Mucosa of descending colon (tissue), 3 donors: ENCODE results near the gene PRKAA2. TPM values are rescaled to one million over a fixed set of nuclear protein-coding genes. Genes with fewer than 3 reads are reported as not detected.

ENCODE experiments used
- ATAC-seq: fragments of 200-7000 bp; cut with Tn5 transposase; one replicate; pipeline ENCODE4 v1.9.1; 2020; ENCODE audit warnings: mild to moderate bottlenecking, moderate library complexity
- DNase-seq, 3 donors: peaks; one replicate each; pipeline ENCODE4 v3.0.0-alpha.2; 2020
- H3K36me3 ChIP-seq: fragments of 200-600 bp; one replicate; pipeline ENCODE4 v1.8.0; 2021; ENCODE audit warnings: low read depth, mild to moderate bottlenecking
- H3K4me1 ChIP-seq: fragments of 200-600 bp; one replicate; pipeline ENCODE4 v1.8.0; 2021; ENCODE audit warnings: low read depth, mild to moderate bottlenecking
- H3K4me3 ChIP-seq: fragments of 200-600 bp; one replicate; pipeline ENCODE4 v1.8.0; 2021; ENCODE audit warnings: mild to moderate bottlenecking
- H3K9me3 ChIP-seq: fragments of 200-600 bp; one replicate; pipeline ENCODE4 v1.8.0; 2021; ENCODE audit warnings: mild to moderate bottlenecking
- intact Hi-C, 2 donors: fragments of 100-400 bp; cut with DNase I in 1 of 2; cut with micrococcal nuclease in 1 of 2; formaldehyde crosslinking; loops; one replicate each; pipeline versions ENCODE4 v1.11.0 to v1.11.1; 2022; cut with DNase I, micrococcal nuclease
- total RNA-seq, 3 donors: library from RNA; stranded (reverse); fragmentation: NEBNext Ultra II Directional in 2 of 3; extraction: Animal tissue kit (Norgen Biotek cat#: 25700) in 2 of 3; gene quantifications; one replicate each; pipeline versions ENCODE4 v1.2.1 to v1.2.4, GENCODE V29; 2021 to 2023
- TF ChIP-seq, protein P1 (sequence below): fragments of 200-600 bp; IDR thresholded peaks from one replicate; pipeline ENCODE4 v1.8.0; 2022; ENCODE audit warnings: antibody characterized with exemption, mild to moderate bottlenecking
- donor health status: DM: no; HTN: no; CAD: no; lungs with moderate emphysema.
- donor health status: DM: no; HTN: no; CAD: no.
- donor health status: DM: no; HTN: yes; CAD: no.

Gene PRKAA2
- total RNA-seq, 3 donors from 2014 or later = 2.4 to 19.2 (median 3.1) TPM

DNA sequence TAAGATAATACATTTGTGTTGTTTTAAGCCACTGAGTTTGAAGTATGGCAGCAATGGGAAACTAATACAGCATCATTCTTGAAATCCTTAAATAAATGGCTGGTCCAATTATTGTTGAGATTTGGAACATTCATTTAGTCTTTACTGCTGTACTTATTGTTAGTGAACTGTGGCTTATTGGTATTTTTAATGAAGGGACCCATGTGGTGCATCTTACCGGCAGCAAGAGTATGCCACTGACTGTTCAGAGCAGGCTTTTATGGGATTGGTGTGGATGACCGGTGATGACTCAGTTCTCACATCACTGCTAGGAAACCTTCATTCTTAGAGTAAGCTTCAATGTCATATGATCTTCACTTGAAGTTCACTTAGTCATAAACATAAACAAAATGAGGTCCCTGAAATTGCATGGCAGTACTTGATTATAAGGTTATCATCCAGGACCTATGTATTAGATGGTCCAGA, 31.5 kb downstream of the PRKAA2 start:
- ATAC-seq (no peak), DNase-seq (no peak)
- TF ChIP-seq, protein P1, sequence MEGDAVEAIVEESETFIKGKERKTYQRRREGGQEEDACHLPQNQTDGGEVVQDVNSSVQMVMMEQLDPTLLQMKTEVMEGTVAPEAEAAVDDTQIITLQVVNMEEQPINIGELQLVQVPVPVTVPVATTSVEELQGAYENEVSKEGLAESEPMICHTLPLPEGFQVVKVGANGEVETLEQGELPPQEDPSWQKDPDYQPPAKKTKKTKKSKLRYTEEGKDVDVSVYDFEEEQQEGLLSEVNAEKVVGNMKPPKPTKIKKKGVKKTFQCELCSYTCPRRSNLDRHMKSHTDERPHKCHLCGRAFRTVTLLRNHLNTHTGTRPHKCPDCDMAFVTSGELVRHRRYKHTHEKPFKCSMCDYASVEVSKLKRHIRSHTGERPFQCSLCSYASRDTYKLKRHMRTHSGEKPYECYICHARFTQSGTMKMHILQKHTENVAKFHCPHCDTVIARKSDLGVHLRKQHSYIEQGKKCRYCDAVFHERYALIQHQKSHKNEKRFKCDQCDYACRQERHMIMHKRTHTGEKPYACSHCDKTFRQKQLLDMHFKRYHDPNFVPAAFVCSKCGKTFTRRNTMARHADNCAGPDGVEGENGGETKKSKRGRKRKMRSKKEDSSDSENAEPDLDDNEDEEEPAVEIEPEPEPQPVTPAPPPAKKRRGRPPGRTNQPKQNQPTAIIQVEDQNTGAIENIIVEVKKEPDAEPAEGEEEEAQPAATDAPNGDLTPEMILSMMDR = no peak
- no peaks in the 10 kb centered on the region for H3K36me3 ChIP-seq
- H3K4me1 ChIP-seq = no peaks in the 10 kb centered on the region
- H3K9me3 ChIP-seq = no peaks in the 10 kb centered on the region
- H3K4me3 ChIP-seq = no peak overlapping the region
- intact Hi-C loops = no loop called here

DNA sequence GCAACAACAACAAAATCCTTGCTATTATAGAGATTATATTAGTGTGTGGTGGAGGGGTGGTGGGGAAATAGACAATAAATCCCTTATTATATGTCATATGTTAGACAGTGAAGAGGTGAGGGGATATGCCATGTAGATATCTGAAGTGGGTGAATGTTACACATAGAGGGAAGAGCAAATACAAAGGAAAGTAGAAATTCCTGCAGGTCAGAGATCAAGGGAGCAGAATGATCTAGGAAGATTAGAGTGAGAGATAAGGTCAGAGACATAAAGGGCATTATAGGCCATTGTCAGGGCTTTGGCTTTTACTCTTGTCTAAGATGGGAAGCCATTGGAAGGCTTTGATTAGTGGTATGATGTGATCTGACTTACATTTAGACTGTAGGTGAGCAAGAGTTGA, 38.5 kb downstream of the PRKAA2 start:
- H3K4me3 ChIP-seq = no peak overlapping the region
- TF ChIP-seq, protein P1 = no peak
- intact Hi-C loops = no loop called here

DNA sequence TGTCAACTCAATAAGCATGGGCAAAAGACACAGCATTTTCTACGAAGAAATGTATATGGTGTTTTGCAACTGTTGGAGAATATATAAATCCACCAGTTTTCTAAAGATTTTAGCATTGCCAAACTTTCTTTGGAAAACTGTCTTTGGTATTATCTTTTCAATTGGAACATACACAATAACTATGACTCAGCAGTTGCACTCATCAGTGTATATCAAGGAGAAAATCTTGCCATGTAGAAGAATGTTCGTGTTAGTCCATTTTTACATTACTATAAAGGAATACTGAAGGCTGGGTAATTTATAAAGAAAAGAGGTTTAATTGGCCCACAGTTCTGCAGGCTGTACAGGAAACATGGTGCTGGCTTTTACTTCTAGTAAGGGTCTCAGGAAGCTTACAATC, 41.1 kb downstream of the PRKAA2 start:
- ATAC-seq (no peak), DNase-seq (no peak)
- H3K4me1 ChIP-seq = no peaks in the 10 kb centered on the region
- H3K4me3 ChIP-seq = no peak overlapping the region
- TF ChIP-seq, protein P1 = no peak
- no peaks in the 10 kb centered on the region for H3K9me3 ChIP-seq
- intact Hi-C loops = no loop called here
- H3K36me3 ChIP-seq = no peaks in the 10 kb centered on the region

More for the DNA sequence above, 38.5 kb downstream of the PRKAA2 start:
- DNase-seq (no peak), ATAC-seq (no peak)
- no peaks in the 10 kb centered on the region for H3K9me3 ChIP-seq
- H3K36me3 ChIP-seq = no peaks in the 10 kb centered on the region
- no peaks in the 10 kb centered on the region for H3K4me1 ChIP-seq

DNA sequence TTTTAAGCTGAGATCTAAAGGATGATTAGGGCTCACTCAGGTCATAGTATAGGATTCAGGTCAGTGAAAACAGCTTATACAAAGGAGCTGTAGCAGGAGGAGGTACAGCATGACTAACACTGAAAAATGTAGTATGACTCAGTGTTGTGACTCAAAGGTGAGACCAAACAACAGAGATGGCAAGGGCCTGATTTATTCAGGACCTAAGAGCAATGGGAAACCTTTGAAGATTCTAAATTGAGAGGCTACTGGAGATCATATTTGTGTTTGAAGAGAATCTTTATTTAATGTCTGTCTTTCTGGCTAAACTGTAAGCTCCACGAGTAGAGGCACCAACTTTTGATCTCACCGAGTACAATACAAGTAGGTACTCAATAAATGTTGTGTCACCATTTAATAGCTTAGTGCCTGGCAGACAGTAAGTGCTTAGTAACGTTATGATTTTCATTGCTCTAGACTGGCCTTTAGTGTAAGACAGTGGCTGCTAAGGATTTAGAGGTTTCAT, 43.5 kb downstream of the PRKAA2 start:
- ATAC-seq = peak; percentile 83
- Histone ChIP-seq H3K4me1 (no peaks in the 10 kb centered on the region), H3K9me3 (no peaks in the 10 kb centered on the region), H3K36me3 (no peaks in the 10 kb centered on the region), H3K4me3 (no peak overlapping the region)
- intact Hi-C loops = no loop called here
- no peak for DNase-seq
- TF ChIP-seq, protein P1 = no peak

DNA sequence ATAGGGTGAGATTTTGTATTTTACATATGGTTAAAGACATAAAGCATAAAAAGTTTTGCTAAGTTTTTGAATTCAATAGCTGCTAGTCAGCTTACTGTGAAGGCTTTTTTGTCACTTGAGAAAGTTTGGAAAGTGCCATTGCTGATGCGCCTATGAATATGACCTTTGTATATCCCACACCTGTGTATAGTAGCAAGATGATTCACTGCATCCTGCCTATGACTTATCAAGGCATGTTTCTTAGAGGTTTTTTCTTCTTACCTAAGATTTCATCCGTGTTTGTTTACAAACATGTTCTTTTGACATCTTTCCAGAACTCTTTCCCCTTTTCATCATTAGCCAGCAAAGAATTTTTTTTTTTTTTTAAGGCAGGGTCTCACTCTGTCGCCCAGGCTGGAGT, 51.5 kb downstream of the PRKAA2 start:
- Histone ChIP-seq H3K9me3 (no peaks in the 10 kb centered on the region), H3K4me3 (no peak overlapping the region), H3K4me1 (no peaks in the 10 kb centered on the region), H3K36me3 (no peaks in the 10 kb centered on the region)
- ATAC-seq (no peak), DNase-seq (no peak)
- TF ChIP-seq, protein P1 = no peak
- intact Hi-C loops = no loop called here

DNA sequence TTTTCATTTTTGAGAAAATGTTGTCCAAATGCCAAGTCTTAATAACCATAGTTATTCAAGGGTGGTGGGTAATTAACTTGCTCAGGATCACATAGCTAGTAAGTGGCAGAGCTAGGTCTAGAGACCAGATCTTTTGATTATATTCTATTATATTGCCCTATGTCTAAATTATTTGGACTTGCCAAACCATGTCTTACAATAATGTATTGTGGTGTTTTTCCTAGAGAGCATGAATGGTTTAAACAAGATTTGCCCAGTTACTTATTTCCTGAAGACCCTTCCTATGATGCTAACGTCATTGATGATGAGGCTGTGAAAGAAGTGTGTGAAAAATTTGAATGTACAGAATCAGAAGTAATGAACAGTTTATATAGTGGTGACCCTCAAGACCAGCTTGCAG, 58.6 kb downstream of the PRKAA2 start:
- H3K9me3 ChIP-seq = no peaks in the 10 kb centered on the region
- H3K36me3 ChIP-seq = no peaks in the 10 kb centered on the region
- DNase-seq (no peak), ATAC-seq (no peak)
- intact Hi-C loops = loop anchor here in 1 of 2 donors (10.0 kb wide), 1 partner anchor 1419 kb away; no protein-coding TSS in a partner anchor
- H3K4me3 ChIP-seq = no peak overlapping the region
- H3K4me1 ChIP-seq = no peaks in the 10 kb centered on the region
- TF ChIP-seq, protein P1 = no peak
